H1 (cell line): ENCODE results near the gene LRRC56. TPM values are rescaled to one million over a fixed set of nuclear protein-coding genes. Genes with fewer than 3 reads are reported as not detected.

Experiments used
- CTCF ChIA-PET: fragments of 300-600 bp; sonication (Branson Sonifier 250); formaldehyde crosslinking; loops from one replicate; lab custom pipeline; 2021; ENCODE audit not compliant: partially characterized antibody; lab: Charles Lee
- POLR2A ChIA-PET: fragments of 300-600 bp; sonication (Branson Sonifier 250); formaldehyde crosslinking; loops from one replicate; lab custom pipeline; 2021; ENCODE audit warnings: inconsistent platforms; ENCODE audit not compliant: partially characterized antibody; lab: Charles Lee
- DNase-seq, 2 experiments: peaks; one replicate each; pipeline versions ENCODE4 v3.0.0 to v3.0.0-alpha.2; 2010 to 2022; ENCODE audit warnings: low spot score in 2 of 2, low read depth in 1 of 2, mixed read lengths in 1 of 2
- FAIRE-seq: peaks from 2 replicates; lab custom pipeline; 2011; peaks lifted over from hg19 to GRCh38; lab: Jason Lieb, UNC
- H2AFZ ChIP-seq: 2 replicates; pipeline ENCODE4 v1.8.1; 2012; ENCODE audit warnings: low read length, inconsistent platforms
- H2AK5ac ChIP-seq: 2 replicates; pipeline ENCODE4 v1.6.1; 2013; ENCODE audit warnings: low read depth, low read length
- H2BK120ac ChIP-seq: replicated peaks from 2 replicates; pipeline ENCODE3; 2013; ENCODE audit warnings: low read depth, low read length, inconsistent platforms
- H2BK12ac ChIP-seq: 2 replicates; pipeline ENCODE4 v1.6.1; 2013; ENCODE audit warnings: low read depth, low read length
- H2BK15ac ChIP-seq: 2 replicates; pipeline ENCODE4 v1.6.1; 2013; ENCODE audit warnings: low read length
- H2BK20ac ChIP-seq: 2 replicates; pipeline ENCODE4 v1.6.1; 2013; ENCODE audit warnings: low read length
- H2BK5ac ChIP-seq: 2 replicates; pipeline ENCODE4 v1.6.1; 2013; ENCODE audit warnings: low read depth, low read length
- H3K14ac ChIP-seq: 2 replicates; pipeline ENCODE4 v1.6.1; 2013; ENCODE audit warnings: inconsistent platforms; ENCODE audit not compliant: insufficient read length
- H3K18ac ChIP-seq: 2 replicates; pipeline ENCODE4 v1.6.1; 2013; ENCODE audit warnings: low read length; ENCODE audit errors: extremely low read depth
- H3K23ac ChIP-seq: 2 replicates; pipeline ENCODE4 v1.6.1; 2013; ENCODE audit warnings: inconsistent platforms; ENCODE audit not compliant: insufficient read length
- H3K23me2 ChIP-seq: 2 replicates; pipeline ENCODE4 v1.6.1; 2013; ENCODE audit warnings: low read depth, low read length
- H3K27ac ChIP-seq: 2 replicates; pipeline ENCODE4 v1.6.1; 2011; ENCODE audit warnings: low read depth, low read length, inconsistent platforms
- H3K27me3 ChIP-seq, 4 experiments: replicated peaks in 1 of 4; 1 replicate in 1 of 4; 2 replicates in 3 of 4; pipeline versions ENCODE4 v1.6.1 to v1.8.1; 2011 to 2013; ENCODE audit warnings: low read length in 3 of 4, mild to moderate bottlenecking in 3 of 4, inconsistent platforms in 2 of 4, mixed read lengths in 2 of 4, moderate library complexity in 1 of 4; ENCODE audit not compliant: control insufficient read depth in 3 of 4, insufficient read depth in 3 of 4; ENCODE audit errors: extremely low read depth in 1 of 4
- H3K36me3 ChIP-seq, 4 experiments: 2 replicates each; pipeline versions ENCODE4 v1.6.1 to v1.8.1; 2011 to 2013; ENCODE audit warnings: mild to moderate bottlenecking in 4 of 4, low read length in 3 of 4, moderate library complexity in 2 of 4, control low read depth in 1 of 4, inconsistent platforms in 1 of 4; ENCODE audit not compliant: insufficient read depth in 4 of 4, control insufficient read depth in 2 of 4
- H3K4ac ChIP-seq: replicated peaks from 2 replicates; pipeline ENCODE3; 2013; ENCODE audit warnings: low read length, low read depth, mixed read lengths, inconsistent platforms; ENCODE audit not compliant: insufficient read length
- H3K4me1 ChIP-seq, 4 experiments: replicated peaks in 1 of 4; 1 replicate in 1 of 4; 2 replicates in 3 of 4; pipeline versions ENCODE4 v1.6.1 to v1.8.1; 2011 to 2013; ENCODE audit warnings: low read length in 3 of 4, inconsistent platforms in 2 of 4, mixed read lengths in 1 of 4; ENCODE audit not compliant: insufficient read depth in 4 of 4, control insufficient read depth in 3 of 4
- H3K4me2 ChIP-seq, 2 experiments: 2 replicates each; pipeline versions ENCODE4 v1.6.1 to v1.8.1; 2011 to 2013; ENCODE audit warnings: low read depth in 2 of 2, low read length in 2 of 2, control low read depth in 1 of 2, inconsistent platforms in 1 of 2, mild to moderate bottlenecking in 1 of 2; ENCODE audit not compliant: insufficient read depth in 1 of 2
- H3K4me3 ChIP-seq, 4 experiments: fragments of 200-600, 300-600 bp in 1 of 4; sonication (generic), shearing (Covaris generic), sonication (Bioruptor Twin) in 1 of 4; 2 replicates each; pipeline versions ENCODE4 v1.5.1 to v1.8.1; 2011 to 2016; ENCODE audit warnings: low read length in 4 of 4, low read depth in 3 of 4, control low read depth in 2 of 4, inconsistent platforms in 2 of 4, mild to moderate bottlenecking in 2 of 4, mixed read lengths in 1 of 4, moderate library complexity in 1 of 4; ENCODE audit not compliant: insufficient read depth in 2 of 4; ENCODE audit errors: extremely low read depth in 1 of 4
- H3K56ac ChIP-seq: replicated peaks from 2 replicates; pipeline ENCODE3; 2013; ENCODE audit warnings: low read depth, mild to moderate bottlenecking, mixed read lengths, low read length, inconsistent platforms; ENCODE audit not compliant: insufficient read length
- H3K79me1 ChIP-seq: 2 replicates; pipeline ENCODE4 v1.6.1; 2013; ENCODE audit warnings: low read depth, low read length, control low read depth
- H3K79me2 ChIP-seq, 2 experiments: 2 replicates each; pipeline versions ENCODE4 v1.6.1 to v1.8.1; 2012 to 2013; ENCODE audit warnings: low read length in 2 of 2, mild to moderate bottlenecking in 2 of 2, inconsistent platforms in 1 of 2; ENCODE audit not compliant: insufficient read depth in 2 of 2, control insufficient read depth in 1 of 2
- H3K9ac ChIP-seq, 4 experiments: replicated peaks in 1 of 4; 1 replicate in 1 of 4; 2 replicates in 3 of 4; pipeline versions ENCODE4 v1.6.1 to v1.8.1; 2011 to 2013; ENCODE audit warnings: low read depth in 3 of 4, low read length in 3 of 4, control low read depth in 2 of 4, mild to moderate bottlenecking in 2 of 4, moderate library complexity in 2 of 4, inconsistent platforms in 1 of 4; ENCODE audit errors: extremely low read depth in 1 of 4
- H3K9me3 ChIP-seq, 2 experiments: 2 replicates each; pipeline versions ENCODE4 v1.6.1 to v1.8.1; 2012 to 2013; ENCODE audit warnings: mild to moderate bottlenecking in 2 of 2, moderate library complexity in 2 of 2, control low read depth in 1 of 2, inconsistent platforms in 1 of 2, low read depth in 1 of 2, low read length in 1 of 2, mixed read lengths in 1 of 2; ENCODE audit not compliant: insufficient read depth in 2 of 2
- H4K20me1 ChIP-seq, 2 experiments: replicated peaks in 1 of 2; 2 replicates each; pipeline versions ENCODE3 to v1.8.1; 2011 to 2013; ENCODE audit warnings: inconsistent platforms in 2 of 2, low read length in 2 of 2, mild to moderate bottlenecking in 1 of 2; ENCODE audit not compliant: insufficient read depth in 2 of 2, control insufficient read depth in 1 of 2
- H4K5ac ChIP-seq: 2 replicates; pipeline ENCODE4 v1.6.1; 2013; ENCODE audit warnings: low read length, low read depth, mixed read lengths, inconsistent platforms; ENCODE audit not compliant: insufficient read length
- H4K8ac ChIP-seq: 2 replicates; pipeline ENCODE4 v1.8.0; 2013; ENCODE audit warnings: mild to moderate bottlenecking, moderate library complexity, low read length, inconsistent platforms; ENCODE audit not compliant: insufficient read depth; ENCODE audit errors: extremely low read depth
- H4K91ac ChIP-seq: replicated peaks from 2 replicates; pipeline ENCODE3; 2013; ENCODE audit warnings: low read length, mixed read lengths, inconsistent platforms; ENCODE audit not compliant: insufficient read length
- ASH2L ChIP-seq: fragments of 200-600, 300-600 bp; sonication (generic); IDR thresholded peaks from one replicate; pipeline ENCODE4 v1.7.1; 2017; ENCODE audit warnings: low read length
- CHD2 ChIP-seq: IDR thresholded peaks from 2 replicates; pipeline ENCODE4 v1.6.1; 2012; ENCODE audit warnings: low read length, improper control_type of control experiment
- EZH2 ChIP-seq: fragments of 200-600 bp; sonication (generic); IDR thresholded peaks from 2 replicates; pipeline ENCODE4 v1.7.1; 2012; ENCODE audit warnings: low read depth, mild to moderate bottlenecking, moderate library complexity, low read length, inconsistent platforms; ENCODE audit not compliant: severe bottlenecking
- JUN ChIP-seq: IDR thresholded peaks from 2 replicates; pipeline ENCODE4 v1.6.1; 2011; ENCODE audit warnings: low read depth, mild to moderate bottlenecking, improper control_type of control experiment, low read length
- NANOG ChIP-seq: IDR thresholded peaks from 2 replicates; pipeline ENCODE4 v1.6.1; 2011; ENCODE audit warnings: low read length, low read depth, mild to moderate bottlenecking, inconsistent platforms; ENCODE audit not compliant: insufficient read depth, poor library complexity, severe bottlenecking
- POU5F1 ChIP-seq: IDR thresholded peaks from 2 replicates; pipeline ENCODE4 v1.6.1; 2011; ENCODE audit warnings: low read depth, mild to moderate bottlenecking, low read length, moderate library complexity
- RAD21 ChIP-seq, 2 experiments: IDR thresholded peaks in 1 of 2; conservative IDR thresholded peaks in 1 of 2; 2 replicates each; pipeline ENCODE4 v1.6.1; 2011; ENCODE audit warnings: low read depth in 2 of 2, low read length in 2 of 2, improper control_type of control experiment in 1 of 2, inconsistent platforms in 1 of 2, mild to moderate bottlenecking in 1 of 2, moderate library complexity in 1 of 2
- SRF ChIP-seq: IDR thresholded peaks from 2 replicates; pipeline ENCODE4 v1.6.1; 2011; ENCODE audit warnings: mild to moderate bottlenecking, low read depth, low read length, moderate library complexity
- TBP ChIP-seq: IDR thresholded peaks from 2 replicates; pipeline ENCODE4 v1.6.1; 2011; ENCODE audit warnings: low read depth, low read length, improper control_type of control experiment
- WGBS, 2 experiments: shearing (Covaris generic) in 1 of 2; methylation state at CpG; one replicate each; pipeline versions ENCODE4 v1.1.6 to v1.1.7; 2013 to 2015; ENCODE audit warnings: low lambda C conversion rate in 2 of 2, mixed read lengths in 2 of 2, inconsistent platforms in 1 of 2, low coverage in 1 of 2, missing lambda C conversion rate in 1 of 2; ENCODE audit not compliant: insufficient replicate concordance in 2 of 2, insufficient coverage in 1 of 2, insufficient read length in 1 of 2; ENCODE audit errors: extremely low coverage in 1 of 2, missing lambda C conversion rate in 1 of 2; 5-methylcytosine and 5-hydroxymethylcytosine counted together
- polyA plus RNA-seq, 7 experiments: library from polyadenylated mRNA; depleted of rRNA in 3 of 7; stranded (reverse) in 5 of 7; unstranded in 2 of 7; fragments of >200 nt in 5 of 7; fragments of 200-250 nt in 2 of 7; gene quantifications; 1 replicate in 5 of 7; 2 replicates in 1 of 7; 4 replicates in 1 of 7; pipeline versions ENCODE4 v1.2.1 to v1.2.3, GENCODE V29; 2011 to 2013; ENCODE audit warnings: missing spikeins in 2 of 7, mixed read lengths in 2 of 7
- total RNA-seq: library from RNA; stranded (reverse); fragmentation: NEBNext Ultra II Directional; extraction: Animal tissue kit (Norgen Biotek cat#: 25700); gene quantifications from 2 replicates; pipeline ENCODE4 v1.2.1, GENCODE V29; 2021
- TF ChIP-seq, protein P1 (sequence below): IDR thresholded peaks from 2 replicates; pipeline ENCODE4 v1.6.1; 2012; ENCODE audit warnings: low read length, inconsistent platforms

The LRRC56 gene
- total and polyA plus RNA-seq, 2 of the 8 experiments (the other 6 are each of a cell fraction or from before 2014, with no cell fraction given), result 0.94 to 1.9 TPM

DNA sequence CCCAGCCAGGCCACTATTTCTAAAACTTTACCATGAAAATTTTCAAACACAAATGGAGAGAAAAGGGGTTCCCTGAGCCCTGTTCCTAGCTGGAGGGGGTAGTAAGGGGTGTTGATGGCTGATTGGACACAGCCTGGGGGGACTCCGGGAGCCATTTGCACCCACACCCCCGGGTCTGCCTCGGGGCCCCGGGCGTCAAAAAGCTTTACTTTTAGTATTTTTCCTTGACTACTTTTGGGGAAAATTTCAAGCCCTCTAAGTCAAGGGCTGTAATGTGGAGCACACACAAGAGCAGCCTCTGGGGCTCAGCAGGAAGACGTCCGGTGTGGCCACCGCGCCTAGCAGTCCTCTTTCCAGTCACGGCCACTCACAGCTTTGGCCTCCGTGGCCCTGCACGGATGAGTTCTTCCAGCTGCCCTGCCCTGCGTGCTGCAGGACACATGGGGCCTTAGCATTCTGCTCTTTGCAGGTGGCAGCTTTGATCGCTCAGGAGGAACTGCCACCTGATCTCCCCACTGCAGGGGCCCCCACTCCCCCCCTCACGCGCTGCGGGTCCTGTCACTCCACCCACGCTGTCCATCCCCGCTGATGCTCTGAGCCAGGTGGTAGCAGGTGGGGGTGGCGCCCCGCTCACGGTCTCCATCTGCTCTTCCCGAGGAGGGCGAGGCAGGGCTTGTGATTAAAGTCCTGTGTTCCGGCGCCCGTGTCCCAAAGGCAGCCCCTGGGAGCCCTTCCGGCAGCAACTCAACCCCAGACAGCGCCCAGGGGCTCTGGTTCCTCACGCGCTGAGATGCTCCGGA is 44.7 kb upstream of the LRRC56 start:
- no peak overlapping the region for H3K27ac ChIP-seq
- H3K23ac ChIP-seq, result no peak overlapping the region
- no peak overlapping the region for H2BK120ac ChIP-seq
- no peak overlapping the region for H4K8ac ChIP-seq
- peaks cover 4 to 31% (median 14%) of the 10 kb centered on the region in 4 experiments; a peak in 7 of 8 replicates for H3K36me3 ChIP-seq
- H3K79me1 ChIP-seq, result no peaks in the 10 kb centered on the region; the same call in 1 of the 2 replicates
- H3K4me1 ChIP-seq, result no peaks in the 10 kb centered on the region
- H3K14ac ChIP-seq, result no peak overlapping the region
- POLR2A ChIA-PET, result interaction anchor here (0.8 to 3.5 kb wide), 11 partner anchors 12 to 129 kb away, joined by 3 to 41 read pairs (median 4); partner anchors contain the start of genes PHRF1, PTDSS2 and RNH1
- H2AK5ac ChIP-seq, result no peak overlapping the region
- no peak overlapping the region for H3K4me3 ChIP-seq
- no peak overlapping the region for H4K5ac ChIP-seq
- H3K4ac ChIP-seq, result no peak overlapping the region
- peak in 1 of 2 experiments; percentile 46 for DNase-seq
- no peak overlapping the region for H3K4me2 ChIP-seq
- FAIRE-seq, result no peak
- H3K23me2 ChIP-seq, result no peaks in the 10 kb centered on the region
- H3K27me3 ChIP-seq, result no peaks in the 10 kb centered on the region
- no peak overlapping the region for H2BK12ac ChIP-seq
- H4K91ac ChIP-seq, result no peak overlapping the region
- H2BK5ac ChIP-seq, result no peak overlapping the region
- 92% methylated on average over 32 of the region's 32 CpGs; no CpG with 5 or more reads in 1 of the 2 experiments for WGBS, 2 experiments
- H3K56ac ChIP-seq, result no peak overlapping the region
- H2BK15ac ChIP-seq, result no peak overlapping the region
- H2BK20ac ChIP-seq, result no peak overlapping the region
- H3K79me2 ChIP-seq, result no peaks in the 10 kb centered on the region
- H3K18ac ChIP-seq, result no peak overlapping the region
- H3K9ac ChIP-seq, result no peak overlapping the region
- H2AFZ ChIP-seq, result no peak overlapping the region
- peaks cover 8 to 9% of the 10 kb centered on the region in 2 experiments; a peak in 3 of 4 replicates for H3K9me3 ChIP-seq
- CTCF ChIA-PET, result interaction anchor here (0.9 to 1.6 kb wide), 3 partner anchors 14 to 26 kb away, joined by 3 to 5 read pairs (median 3); no protein-coding TSS in a partner anchor
- peaks cover 2 to 12% of the 10 kb centered on the region in 2 experiments for H4K20me1 ChIP-seq
- TF ChIP-seq SRF (no peak), JUN (no peak), TBP (no peak), POU5F1 (no peak), RAD21 (IDR thresholded peaks at IDR 0.05 in 1 of 2, conservative IDR thresholded peaks at IDR 0.05 in 1 of 2; ENCODE audit: low read depth in 2 of 2, low read length in 2 of 2) (no peak), ASH2L (no peak), CHD2 (no peak), NANOG (no peak), EZH2 (no peak)
- TF ChIP-seq, protein P1, sequence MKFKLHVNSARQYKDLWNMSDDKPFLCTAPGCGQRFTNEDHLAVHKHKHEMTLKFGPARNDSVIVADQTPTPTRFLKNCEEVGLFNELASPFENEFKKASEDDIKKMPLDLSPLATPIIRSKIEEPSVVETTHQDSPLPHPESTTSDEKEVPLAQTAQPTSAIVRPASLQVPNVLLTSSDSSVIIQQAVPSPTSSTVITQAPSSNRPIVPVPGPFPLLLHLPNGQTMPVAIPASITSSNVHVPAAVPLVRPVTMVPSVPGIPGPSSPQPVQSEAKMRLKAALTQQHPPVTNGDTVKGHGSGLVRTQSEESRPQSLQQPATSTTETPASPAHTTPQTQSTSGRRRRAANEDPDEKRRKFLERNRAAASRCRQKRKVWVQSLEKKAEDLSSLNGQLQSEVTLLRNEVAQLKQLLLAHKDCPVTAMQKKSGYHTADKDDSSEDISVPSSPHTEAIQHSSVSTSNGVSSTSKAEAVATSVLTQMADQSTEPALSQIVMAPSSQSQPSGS, result no peak
